ENCODE measurements around the gene MEMO1. TPM values are rescaled to one million over a fixed set of nuclear protein-coding genes. Genes with fewer than 3 reads are reported as not detected.

Gene MEMO1
- polyA plus RNA-seq, 1 of the 3 experiments (the other 2 are of a cell fraction), result 54.3 TPM

- H3K4me1 ChIP-seq (ENCODE audit: control insufficient read depth in 1 of 2, insufficient read depth in 2 of 2, low read depth in 1 of 2, low read length in 1 of 2), result peaks cover 0 to 3% of the 10 kb centered on the region in 2 experiments; a peak in 1 of 4 replicates
- WGBS (ENCODE audit: low lambda C conversion rate), result 95% methylated on average over 2 of the region's 2 CpGs
Measured at GRCh38 chr2:31972059-31972458, 38.7 kb downstream of the MEMO1 start.

GRCh38 chr2:31969178-31969577 lies 41.6 kb downstream of the MEMO1 start:
- no peak overlapping the region for H2AFZ ChIP-seq (ENCODE audit: low read depth)

More at GRCh38 chr2:31972059-31972458, 38.7 kb downstream of the MEMO1 start:
- Histone ChIP-seq H3K9me2 (no peaks in the 10 kb centered on the region), H3K4me2 (no peak overlapping the region), H3F3A (replicated peaks; ENCODE audit: insufficient read depth) (peaks cover 7% of the 10 kb centered on the region), H2AFZ (ENCODE audit: low read depth) (no peak overlapping the region), H3K36me3 (replicated peaks in 1 of 2; ENCODE audit: control insufficient read depth in 1 of 2, insufficient read depth in 2 of 2, low read length in 1 of 2) (no peaks in the 10 kb centered on the region), H3K27ac (ENCODE audit: low read depth in 2 of 2, low read length in 1 of 2) (no peak overlapping the region), H3K9ac (no peak overlapping the region), H3K9me3 (no peaks in the 10 kb centered on the region), H3K4me3 (ENCODE audit: low read depth in 2 of 2, low read length in 1 of 2) (no peak overlapping the region), H3K79me2 (ENCODE audit: insufficient read depth) (peaks cover 98% of the 10 kb centered on the region), H3K27me3 (ENCODE audit: insufficient read depth) (no peaks in the 10 kb centered on the region), H4K20me1 (ENCODE audit: insufficient read depth) (peaks cover 63% of the 10 kb centered on the region)
- TF ChIP-seq SMC3 (IDR thresholded peaks at IDR 0.05; ENCODE audit: low read depth, low read length), result no peak
- no peak for TF ChIP-seq FOSL2 (IDR thresholded peaks at IDR 0.05; ENCODE audit: borderline replicate concordance, low read depth)
- no peak for TF ChIP-seq CHD2 (IDR thresholded peaks at IDR 0.05; ENCODE audit: low read length, partially characterized antibody)
- no peak for TF ChIP-seq POLR2AphosphoS5 (IDR thresholded peaks at IDR 0.05; ENCODE audit: low read depth, low read length)
- TF ChIP-seq GATA2 (CRISPR knock-in tag; IDR thresholded peaks at IDR 0.05), result no peak
- ChIA-PET CTCF (no interaction called here), POLR2A (interaction anchor here (0.5 kb wide), 1 partner anchor 39 kb away, joined by 3 read pairs; no protein-coding TSS in a partner anchor)
- no peak for DNase-seq

More at GRCh38 chr2:31969178-31969577, 41.6 kb downstream of the MEMO1 start:
- POLR2A ChIA-PET, result no interaction called here
- Histone ChIP-seq H3K9ac (no peak overlapping the region), H3K9me3 (no peaks in the 10 kb centered on the region), H3F3A (replicated peaks; ENCODE audit: insufficient read depth) (peaks cover 4% of the 10 kb centered on the region), H3K4me3 (ENCODE audit: low read depth in 2 of 2, low read length in 1 of 2) (no peak overlapping the region), H3K36me3 (replicated peaks in 1 of 2; ENCODE audit: control insufficient read depth in 1 of 2, insufficient read depth in 2 of 2, low read length in 1 of 2) (peaks cover 0 to 3% of the 10 kb centered on the region in 2 experiments), H3K79me2 (ENCODE audit: insufficient read depth) (peaks cover 92% of the 10 kb centered on the region), H3K4me1 (ENCODE audit: control insufficient read depth in 1 of 2, insufficient read depth in 2 of 2, low read depth in 1 of 2, low read length in 1 of 2) (peaks cover 0 to 3% of the 10 kb centered on the region in 2 experiments; a peak in 1 of 4 replicates), H3K27ac (ENCODE audit: low read depth in 2 of 2, low read length in 1 of 2) (no peak overlapping the region), H3K4me2 (no peak overlapping the region), H3K9me2 (no peaks in the 10 kb centered on the region), H3K27me3 (ENCODE audit: insufficient read depth) (no peaks in the 10 kb centered on the region), H4K20me1 (ENCODE audit: insufficient read depth) (peaks cover 41% of the 10 kb centered on the region)
- TF ChIP-seq PBX3 (IDR thresholded peaks at IDR 0.05), result no peak
- no peak for TF ChIP-seq FOXJ3 (CRISPR knock-in tag; IDR thresholded peaks at IDR 0.05)
- TF ChIP-seq, protein P1, sequence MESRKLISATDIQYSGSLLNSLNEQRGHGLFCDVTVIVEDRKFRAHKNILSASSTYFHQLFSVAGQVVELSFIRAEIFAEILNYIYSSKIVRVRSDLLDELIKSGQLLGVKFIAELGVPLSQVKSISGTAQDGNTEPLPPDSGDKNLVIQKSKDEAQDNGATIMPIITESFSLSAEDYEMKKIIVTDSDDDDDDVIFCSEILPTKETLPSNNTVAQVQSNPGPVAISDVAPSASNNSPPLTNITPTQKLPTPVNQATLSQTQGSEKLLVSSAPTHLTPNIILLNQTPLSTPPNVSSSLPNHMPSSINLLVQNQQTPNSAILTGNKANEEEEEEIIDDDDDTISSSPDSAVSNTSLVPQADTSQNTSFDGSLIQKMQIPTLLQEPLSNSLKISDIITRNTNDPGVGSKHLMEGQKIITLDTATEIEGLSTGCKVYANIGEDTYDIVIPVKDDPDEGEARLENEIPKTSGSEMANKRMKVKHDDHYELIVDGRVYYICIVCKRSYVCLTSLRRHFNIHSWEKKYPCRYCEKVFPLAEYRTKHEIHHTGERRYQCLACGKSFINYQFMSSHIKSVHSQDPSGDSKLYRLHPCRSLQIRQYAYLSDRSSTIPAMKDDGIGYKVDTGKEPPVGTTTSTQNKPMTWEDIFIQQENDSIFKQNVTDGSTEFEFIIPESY (IDR thresholded peaks at IDR 0.05; ENCODE audit: borderline replicate concordance, low read depth), result no peak
- no peak for TF ChIP-seq MEF2A (IDR thresholded peaks at IDR 0.05; ENCODE audit: borderline replicate concordance, low read depth)
- no peak for TF ChIP-seq NRF1 (IDR thresholded peaks at IDR 0.05; ENCODE audit: low read depth, low read length)
- TF ChIP-seq NFIC (IDR thresholded peaks at IDR 0.05; ENCODE audit: borderline replicate concordance), result no peak
- DNase-seq, result no peak
- whole genome bisulfite sequencing (ENCODE audit: low lambda C conversion rate), result 94% methylated on average over 4 of the region's 4 CpGs
- CTCF ChIA-PET, result no interaction called here
